NCI-H1694 (cell line): Measurements from ENCODE around the gene TEX48.

ENCODE experiments used
- DNase-seq: peaks from one replicate; lab custom pipeline; 2025; lab: John Stamatoyannopoulos, UW

TEX48 gene

DNA sequence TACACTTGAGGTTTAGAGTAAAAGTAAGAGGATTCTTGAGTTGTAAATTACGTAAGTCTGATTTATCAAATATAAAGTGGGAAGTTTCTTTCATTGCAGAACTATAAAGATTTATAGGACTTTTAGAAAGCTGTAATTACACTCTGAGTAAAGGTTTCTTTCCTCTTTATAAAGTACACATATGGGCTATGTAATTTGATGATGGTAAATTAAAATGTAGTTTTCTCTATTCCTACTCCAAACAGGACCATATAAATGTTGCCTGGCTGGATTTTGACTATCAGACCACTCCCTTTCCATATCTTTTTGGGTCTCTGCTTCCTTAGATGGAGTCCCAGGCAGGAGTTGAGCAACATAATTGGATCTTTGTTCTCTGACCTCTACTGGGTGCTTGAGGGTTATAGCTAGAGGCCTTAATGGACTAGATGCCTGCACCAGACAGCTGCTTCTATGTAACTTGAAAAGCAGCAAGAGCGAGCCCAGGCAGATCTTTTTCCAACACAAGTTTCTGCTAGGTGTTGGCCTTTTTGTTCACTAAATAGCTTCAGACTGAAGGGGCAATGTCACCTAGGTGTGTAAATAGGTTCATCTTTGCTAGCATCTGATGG, 11.4 kb upstream of the TEX48 start:
- DNase-seq, result no peak

DNA sequence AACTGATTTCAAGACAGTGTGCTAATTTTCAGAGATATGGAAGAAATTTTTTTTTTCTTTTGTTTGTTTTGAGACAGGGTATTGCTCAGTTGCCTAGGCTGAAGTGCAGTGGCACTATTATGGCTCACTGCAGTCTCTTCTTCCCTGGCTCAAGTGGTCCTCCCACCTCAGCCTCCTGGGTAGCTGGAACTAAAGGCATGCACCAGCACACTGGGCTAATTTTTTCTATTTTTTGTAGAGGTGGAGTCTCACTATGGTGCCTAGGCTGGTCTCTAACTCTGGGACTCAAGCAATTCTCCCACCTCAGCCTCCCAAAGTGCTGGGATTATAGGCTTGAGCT, 9.9 kb upstream of the TEX48 start:
- DNase-seq, result no peak

DNA sequence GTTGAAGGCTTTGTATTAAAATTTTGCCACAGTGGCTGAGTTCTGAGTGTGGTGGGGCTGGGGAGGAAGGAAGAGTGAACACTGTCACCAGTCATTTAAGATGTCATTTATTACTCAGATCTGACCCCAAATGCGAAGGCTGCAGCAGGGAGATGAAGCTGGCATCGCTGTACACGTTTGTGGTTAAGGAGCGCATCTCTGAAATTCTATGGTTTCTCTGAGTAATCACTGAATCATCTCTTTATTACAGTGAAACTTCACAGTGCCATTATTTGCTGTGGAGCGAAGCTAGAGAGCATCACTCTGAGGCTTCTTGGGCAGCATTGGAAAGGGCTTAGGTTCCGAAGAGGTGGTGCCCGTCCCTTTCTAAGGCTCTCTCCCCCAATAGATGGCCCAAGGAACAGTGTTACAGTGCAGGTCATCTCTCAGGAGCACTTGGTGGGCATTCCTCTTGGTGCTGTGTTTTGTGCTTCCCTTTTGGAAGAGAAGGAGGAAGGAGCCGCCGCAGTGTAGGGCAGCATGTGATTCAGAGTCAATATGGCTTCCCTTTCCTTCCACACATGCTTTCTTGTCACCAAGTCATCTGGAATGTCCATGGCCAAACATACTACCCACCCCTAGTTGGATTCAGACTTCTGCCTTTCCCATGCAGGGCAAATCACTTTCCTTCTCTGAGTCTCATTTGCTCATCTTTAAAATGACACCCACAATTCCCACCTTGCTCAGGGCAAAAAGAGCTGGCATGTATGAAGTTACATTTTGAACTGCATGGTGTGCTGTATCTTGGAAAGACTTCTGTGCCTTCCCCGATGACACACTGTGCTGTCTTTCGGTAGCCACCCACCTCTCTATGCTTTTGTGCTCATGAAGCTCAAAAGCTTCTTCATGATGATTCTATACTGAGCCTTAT, 9.3 kb upstream of the TEX48 start:
- DNase-seq, result no peak

DNA sequence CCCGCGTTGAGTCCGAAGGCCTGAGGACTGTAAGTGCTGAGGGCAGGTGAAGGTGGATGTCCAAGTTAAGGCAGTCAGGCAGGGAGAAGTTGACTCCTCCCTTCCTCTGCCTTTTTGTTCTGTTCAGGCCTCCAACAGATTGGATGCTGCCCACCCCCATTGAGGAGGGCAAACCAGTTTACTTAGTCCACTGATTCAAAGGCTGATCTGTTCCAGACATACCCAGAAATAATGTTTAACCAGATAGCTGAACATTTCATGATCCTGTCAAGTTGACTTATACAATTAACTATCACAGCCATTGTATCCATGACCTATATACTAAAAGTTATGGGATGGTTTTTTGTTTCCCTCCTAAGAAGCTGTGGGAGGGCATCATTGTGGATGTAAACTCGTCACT, 8.3 kb upstream of the TEX48 start:
- no peak for DNase-seq

- DNase-seq, result no peak
Measured at GRCh38 chr9:114689813-114690212, 7.8 kb upstream of the TEX48 start.

DNA sequence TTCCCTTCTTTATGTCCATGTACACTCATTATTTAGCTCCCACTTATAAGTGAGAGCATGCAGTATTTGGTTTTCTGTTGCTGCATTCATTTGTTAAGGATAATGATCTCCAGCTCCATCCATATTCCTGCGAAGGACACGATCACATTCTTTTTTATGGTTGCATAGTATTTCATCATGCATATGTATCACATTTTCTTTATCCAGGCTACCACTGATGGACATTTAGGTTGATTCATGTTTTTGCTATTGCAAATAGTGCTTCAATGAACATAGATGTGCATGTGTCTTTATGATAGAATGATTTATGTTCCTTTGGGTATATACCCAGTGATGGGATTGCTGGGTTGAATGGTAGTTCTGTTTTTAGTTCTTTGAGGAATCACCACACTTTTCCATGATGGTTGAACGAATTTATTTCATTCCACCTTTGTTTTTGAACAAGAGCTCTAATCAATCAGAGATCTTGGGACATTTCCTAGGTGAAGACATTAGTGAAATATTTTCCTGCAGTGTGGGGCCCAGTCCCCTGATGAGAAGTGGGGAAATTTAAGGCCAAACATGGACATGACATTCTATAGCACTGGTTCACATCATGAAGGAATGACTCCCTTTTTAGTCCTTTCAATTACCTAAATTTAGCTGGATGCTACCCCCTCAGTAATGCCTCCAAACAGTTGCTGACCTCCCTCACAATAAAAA, 7.1 kb upstream of the TEX48 start:
- no peak for DNase-seq

GRCh38 chr9:114688379-114688778, 6.4 kb upstream of the TEX48 start:
- no peak for DNase-seq

DNA sequence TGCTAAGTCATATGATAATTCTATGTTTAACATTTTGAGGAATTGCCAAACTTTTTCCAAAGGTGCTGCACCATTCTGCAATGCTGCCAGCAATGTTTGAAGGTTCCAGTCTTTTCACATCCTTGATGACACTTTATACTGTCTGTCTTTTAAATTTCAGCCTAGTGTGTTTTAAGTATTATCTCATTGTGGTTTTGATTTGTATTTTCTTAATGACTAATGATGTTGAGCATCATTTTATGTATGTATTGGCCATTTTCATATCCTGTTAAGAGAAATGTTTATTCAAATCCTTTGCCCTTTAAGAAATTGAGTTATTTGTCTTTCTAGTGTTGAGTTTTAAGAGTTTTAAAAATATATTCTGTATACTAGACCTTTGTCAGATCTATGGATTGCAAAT, 5.0 kb upstream of the TEX48 start:
- no peak for DNase-seq

DNA sequence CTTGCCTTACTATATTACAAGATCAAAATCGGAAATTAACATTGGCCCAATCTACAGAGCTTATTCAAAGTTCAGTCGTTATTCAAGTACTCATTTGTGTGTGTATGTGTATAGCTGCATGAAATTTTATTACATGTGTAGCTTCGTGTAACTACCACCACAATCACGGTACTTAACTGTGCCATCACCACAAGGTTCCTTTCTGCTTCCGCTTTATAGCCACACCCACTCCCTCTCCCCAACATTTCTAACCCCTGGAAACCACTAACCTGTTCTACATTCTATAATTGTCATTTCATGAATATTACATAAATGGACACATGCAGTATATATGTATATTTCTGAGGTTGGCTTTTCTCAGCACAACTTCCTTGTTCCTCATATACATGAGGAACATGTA, 4.0 kb upstream of the TEX48 start:
- no peak for DNase-seq

GRCh38 chr9:114684036-114684435, 2.0 kb upstream of the TEX48 start:
- no peak for DNase-seq

DNA sequence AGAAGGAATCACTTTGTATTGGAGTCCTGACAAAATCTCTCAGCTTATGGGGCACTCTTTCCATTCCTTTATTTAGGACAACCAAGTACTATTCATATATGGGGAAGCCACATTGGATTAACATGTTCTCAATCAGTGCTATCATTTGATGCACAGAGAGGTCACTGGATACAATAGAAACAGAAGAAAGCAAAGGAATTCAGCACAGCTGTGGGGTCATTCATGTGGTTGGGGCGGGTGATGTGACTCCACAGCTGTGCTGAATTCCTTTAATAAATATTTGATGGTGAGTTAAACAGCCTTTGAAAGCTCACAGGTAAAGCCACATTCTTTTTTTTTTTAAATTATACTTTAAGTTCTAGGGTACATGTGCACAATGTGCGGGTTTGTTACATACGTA, 854 bp upstream of the TEX48 start:
- DNase-seq, result no peak

DNA sequence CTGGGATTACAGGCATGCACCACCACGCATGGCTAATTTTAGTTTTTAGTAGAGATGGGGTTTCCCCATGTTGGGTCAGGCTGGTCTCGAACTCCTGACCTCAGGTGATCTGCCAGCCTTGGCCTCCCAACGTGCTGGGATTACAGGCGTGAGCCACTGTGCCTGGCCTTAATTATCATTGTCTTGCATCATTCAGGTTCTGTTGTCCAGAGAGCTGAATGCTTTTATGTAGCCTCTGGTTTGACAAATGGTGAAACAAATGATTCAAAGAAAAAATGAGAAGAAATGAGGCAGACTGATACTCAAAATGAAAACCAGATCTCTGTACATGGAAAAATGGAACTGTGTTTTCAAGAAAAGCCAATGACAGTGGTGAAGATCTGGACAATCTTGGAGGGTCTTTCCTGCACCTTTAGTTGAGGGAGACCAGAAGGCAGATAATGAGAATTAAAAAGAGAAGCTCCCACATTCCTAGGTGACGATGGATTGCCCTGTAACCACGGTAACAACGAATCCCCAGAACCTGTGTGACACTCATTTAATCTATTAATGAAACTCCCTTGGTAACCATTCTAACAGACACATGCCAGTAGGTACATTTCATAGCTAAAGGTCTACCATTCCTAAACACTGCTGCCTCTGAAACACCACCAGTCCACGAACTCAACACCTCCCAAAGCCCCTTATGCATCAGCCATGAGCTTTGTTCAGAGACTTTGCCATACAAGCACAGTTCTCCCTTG, 1.6 kb downstream of the TEX48 start:
- DNase-seq, result no peak

GRCh38 chr9:114678795-114679194, 3.2 kb downstream of the TEX48 start:
- DNase-seq, result no peak

DNA sequence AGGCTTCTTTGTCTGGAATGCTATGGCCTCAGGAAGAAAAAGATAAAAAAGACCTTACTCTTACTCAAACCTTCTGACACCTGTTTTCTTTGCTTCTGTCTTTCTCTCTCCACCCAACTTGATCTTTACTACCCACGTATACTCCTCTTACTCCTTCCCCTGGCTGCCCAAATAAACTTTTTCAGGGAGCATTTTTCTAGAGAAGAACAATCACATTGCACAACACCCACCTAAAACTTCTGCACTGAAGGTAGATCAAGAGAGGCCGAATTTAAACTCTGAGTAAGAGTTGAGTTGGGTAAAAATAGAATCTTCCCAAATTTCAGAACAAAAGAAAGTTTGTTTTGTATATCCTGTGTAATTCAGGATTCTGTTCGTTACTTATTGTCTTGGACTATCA, 3.9 kb downstream of the TEX48 start:
- DNase-seq, result no peak

DNA sequence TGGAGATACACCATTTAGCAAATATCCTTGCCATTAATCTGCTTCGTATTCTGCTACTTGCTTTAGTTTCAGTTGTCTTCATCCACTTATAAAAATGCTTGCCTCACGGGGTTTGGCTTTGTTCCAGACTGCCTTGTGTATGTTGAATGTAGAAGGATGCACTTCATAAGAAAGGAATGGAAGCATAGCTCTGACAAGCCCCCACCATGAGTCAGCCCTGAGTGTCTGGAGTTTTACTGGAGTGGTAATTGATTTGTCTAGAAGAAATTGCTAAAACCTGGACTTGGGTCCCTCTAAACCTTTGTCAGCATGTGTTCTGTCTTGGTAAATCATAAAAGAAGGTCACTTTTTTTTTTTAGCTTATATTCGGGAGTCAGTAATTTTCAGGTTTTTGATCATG, 4.6 kb downstream of the TEX48 start:
- DNase-seq, result no peak

GRCh38 chr9:114676901-114677300, 5.1 kb downstream of the TEX48 start:
- DNase-seq, result no peak

DNA sequence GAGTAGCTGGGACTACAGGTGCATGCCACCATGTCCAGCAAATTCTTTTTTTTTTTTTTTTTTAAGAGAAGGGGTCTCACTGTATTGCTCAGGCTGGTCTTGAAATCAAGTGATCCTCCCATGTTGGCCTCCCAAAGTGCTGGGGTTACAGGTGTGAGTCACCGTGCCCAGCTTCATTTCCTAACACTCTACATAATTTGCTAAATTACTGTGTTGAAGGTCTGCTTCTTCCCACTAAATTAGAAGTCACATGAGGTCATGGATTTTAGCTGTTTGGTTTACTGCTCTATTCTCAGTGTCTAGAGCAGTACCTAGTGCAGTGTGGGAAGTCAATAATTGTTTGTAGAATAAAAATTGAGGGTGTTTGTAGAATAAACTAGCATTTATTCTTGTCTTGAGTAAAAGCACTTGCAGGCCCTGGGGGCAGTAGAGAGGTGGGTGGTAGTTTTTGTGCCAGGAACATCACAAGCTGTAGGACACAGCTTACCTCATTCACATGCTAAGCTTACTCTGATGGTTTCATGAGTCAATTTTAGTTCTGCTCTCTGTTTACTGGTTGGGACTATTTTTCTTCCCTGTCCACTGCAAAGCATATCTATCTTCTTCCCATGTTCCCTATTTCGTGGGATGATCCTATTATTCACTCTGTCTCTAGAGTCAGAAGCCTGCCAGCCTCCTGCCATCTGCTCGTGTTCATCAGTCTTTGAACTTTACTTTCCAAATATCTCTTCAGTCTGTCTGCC, 7.0 kb downstream of the TEX48 start:
- DNase-seq, result no peak

DNA sequence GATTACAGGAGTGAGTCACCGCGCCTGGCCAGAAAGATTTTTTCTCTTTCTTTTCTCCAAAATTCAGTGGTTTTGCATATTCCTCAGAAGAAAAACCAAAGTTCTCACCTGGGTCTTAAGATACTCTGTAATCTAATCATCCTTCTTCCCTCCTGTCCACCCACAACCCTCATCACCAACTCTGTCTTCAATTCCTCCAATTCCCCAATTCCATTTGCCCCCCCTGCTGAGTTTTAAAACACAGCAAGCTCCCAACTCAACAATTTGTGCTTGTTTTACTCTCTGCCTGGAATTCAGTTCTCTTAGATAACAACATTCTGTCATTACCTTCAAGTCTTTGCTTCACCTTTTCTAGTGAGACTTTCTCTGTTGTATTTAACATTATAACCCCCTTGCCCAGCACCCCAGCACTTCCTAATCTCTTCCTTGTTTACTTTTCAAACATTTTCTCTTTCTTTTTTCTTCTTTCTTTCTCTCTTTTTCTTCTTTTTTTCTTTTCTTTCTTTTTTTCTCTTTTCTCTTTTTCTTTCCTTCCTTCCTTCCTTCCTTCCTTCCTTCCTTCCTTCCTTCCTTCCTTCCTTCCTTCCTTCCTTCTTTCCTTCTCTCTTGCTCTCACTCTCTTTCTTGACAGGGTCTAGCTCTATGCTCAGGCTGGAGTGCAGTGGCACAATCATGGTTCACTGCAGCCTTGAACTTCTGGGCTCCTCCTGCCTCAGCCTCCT, 7.8 kb downstream of the TEX48 start:
- DNase-seq, result no peak

GRCh38 chr9:114671605-114672004, 10.4 kb downstream of the TEX48 start:
- DNase-seq, result no peak

DNA sequence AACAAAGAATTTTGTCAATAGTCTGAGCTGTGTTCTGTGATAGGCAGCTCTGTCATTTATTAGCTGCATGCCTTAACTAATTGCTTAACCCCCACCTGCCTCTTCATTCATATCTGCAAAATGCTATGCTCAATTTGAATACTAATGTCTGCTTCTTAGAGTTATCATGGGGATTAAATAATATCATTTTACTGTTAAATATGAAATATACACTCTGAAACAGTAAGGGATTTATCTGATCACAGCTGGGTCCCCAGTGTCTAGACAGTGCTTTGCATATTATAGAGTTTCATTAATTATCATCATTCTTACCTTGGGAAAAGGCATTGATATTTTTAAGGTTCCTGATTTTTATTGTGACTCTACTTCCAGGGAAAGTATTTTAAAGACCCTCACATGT, 12.0 kb downstream of the TEX48 start:
- DNase-seq, result no peak

DNA sequence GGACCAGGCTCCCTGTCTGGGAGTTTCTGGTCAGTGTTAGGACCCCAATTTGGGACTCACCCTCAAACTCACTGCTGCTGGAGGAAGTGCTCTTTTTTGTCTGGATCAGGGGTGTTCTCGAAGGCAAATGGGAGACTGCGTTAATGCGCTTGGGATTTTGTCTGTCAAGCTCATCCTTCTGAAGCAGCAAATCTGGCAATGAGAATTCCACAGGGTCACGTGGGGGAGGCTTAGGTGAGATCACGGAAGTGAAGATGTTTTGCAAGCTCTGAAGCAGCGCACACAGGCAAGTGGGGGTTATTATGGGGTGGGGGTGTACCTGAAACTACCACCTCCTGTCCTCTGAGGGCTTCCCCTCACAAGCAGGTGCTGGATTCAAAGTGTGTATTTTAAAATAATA, 13.8 kb downstream of the TEX48 start:
- no peak for DNase-seq
